Keratinocyte (primary cell): Measurements from ENCODE around the gene CPOX. TPM values are rescaled to one million over a fixed set of nuclear protein-coding genes. Genes with fewer than 3 reads are reported as not detected.

Experiments used
- DNase-seq: peaks from one replicate; pipeline ENCODE4 v3.0.0-alpha.2; 2011; ENCODE audit warnings: low read depth, missing footprints, low spot score
- FAIRE-seq: peaks from 2 replicates; lab custom pipeline; 2011; peaks lifted over from hg19 to GRCh38; lab: Jason Lieb, UNC
- H2AFZ ChIP-seq: 2 replicates; pipeline ENCODE4 v1.6.0; 2012; ENCODE audit warnings: low read length, control low read depth, inconsistent platforms; ENCODE audit not compliant: control insufficient read depth
- H3K27ac ChIP-seq: 2 replicates; pipeline ENCODE4 v1.5.1; 2011; ENCODE audit warnings: low read length; ENCODE audit not compliant: control insufficient read depth, insufficient read depth
- H3K27me3 ChIP-seq: 3 replicates; pipeline ENCODE4 v1.6.0; 2011; ENCODE audit warnings: low read length; ENCODE audit not compliant: control insufficient read depth, insufficient read depth; ENCODE audit errors: extremely low read depth
- H3K36me3 ChIP-seq, 2 experiments: 2 replicates in 1 of 2; 3 replicates in 1 of 2; pipeline ENCODE4 v1.5.1; 2011; ENCODE audit warnings: low read length in 2 of 2, mild to moderate bottlenecking in 1 of 2; ENCODE audit not compliant: control insufficient read depth in 2 of 2, insufficient read depth in 2 of 2; ENCODE audit errors: extremely low read depth in 1 of 2
- H3K4me1 ChIP-seq: 3 replicates; pipeline ENCODE4 v1.5.1; 2011; ENCODE audit warnings: low read length; ENCODE audit not compliant: control insufficient read depth, insufficient read depth; ENCODE audit errors: extremely low read depth
- H3K4me2 ChIP-seq: 3 replicates; pipeline ENCODE4 v1.6.0; 2011; ENCODE audit warnings: low read depth, low read length; ENCODE audit not compliant: control insufficient read depth, insufficient read depth; ENCODE audit errors: extremely low read depth
- H3K4me3 ChIP-seq, 3 experiments: fragments of 200-600 bp in 1 of 3; sonication (generic) in 1 of 3; 2 replicates in 2 of 3; 3 replicates in 1 of 3; pipeline ENCODE4 v1.5.1; 2011 to 2016; ENCODE audit warnings: low read length in 3 of 3, mild to moderate bottlenecking in 3 of 3, control low read depth in 2 of 3, inconsistent platforms in 1 of 3, low read depth in 1 of 3, mixed read lengths in 1 of 3, mixed run types in 1 of 3, moderate library complexity in 1 of 3; ENCODE audit not compliant: control insufficient read depth in 2 of 3, insufficient read depth in 2 of 3; ENCODE audit errors: extremely low read depth in 1 of 3
- H3K79me2 ChIP-seq: 2 replicates; pipeline ENCODE4 v1.6.0; 2012; ENCODE audit warnings: low read length; ENCODE audit not compliant: control insufficient read depth, insufficient read depth
- H3K9ac ChIP-seq: 3 replicates; pipeline ENCODE4 v1.6.0; 2011; ENCODE audit warnings: low read length; ENCODE audit not compliant: control insufficient read depth, insufficient read depth; ENCODE audit errors: extremely low read depth
- H3K9me1 ChIP-seq: 3 replicates; pipeline ENCODE4 v1.6.0; 2011; ENCODE audit warnings: low read length; ENCODE audit not compliant: control insufficient read depth, insufficient read depth; ENCODE audit errors: extremely low read depth
- H3K9me3 ChIP-seq: 2 replicates; pipeline ENCODE4 v1.5.1; 2012; ENCODE audit warnings: low read depth, low read length; ENCODE audit not compliant: control insufficient read depth
- H4K20me1 ChIP-seq: 3 replicates; pipeline ENCODE4 v1.6.0; 2011; ENCODE audit warnings: low read length; ENCODE audit not compliant: control insufficient read depth, insufficient read depth; ENCODE audit errors: extremely low read depth
- EZH2 ChIP-seq: IDR thresholded peaks from one replicate; pipeline ENCODE4 v1.6.1; 2012; ENCODE audit warnings: inconsistent platforms, mild to moderate bottlenecking, low read length, moderate library complexity
- dilution Hi-C: fragments of 300-500 bp; cut with MboI; formaldehyde crosslinking; loops from one replicate; pipeline ENCODE4 v1.7.0; 2020; ENCODE audit warnings: low sequenced_read_pairs; ENCODE audit not compliant: extremely low pct_ligation_motif_present
- polyA plus RNA-seq, 5 experiments: library from polyadenylated mRNA; depleted of rRNA in 3 of 5; stranded (reverse) in 3 of 5; stranded (forward) in 1 of 5; unstranded in 1 of 5; fragments of >200 nt; gene quantifications; 1 replicate in 1 of 5; 2 replicates in 3 of 5; 3 replicates in 1 of 5; pipeline versions ENCODE4 v1.2.1 to v1.2.3, GENCODE V29; 2011 to 2012; ENCODE audit warnings: missing spikeins in 2 of 5, low read depth in 1 of 5, low replicate concordance in 1 of 5
- TF ChIP-seq, protein P1 (sequence below), 3 experiments: IDR thresholded peaks in 1 of 3; conservative IDR thresholded peaks in 1 of 3; optimal IDR thresholded peaks in 1 of 3; 2 replicates in 2 of 3; 3 replicates in 1 of 3; pipeline versions ENCODE3 to v1.5.1; 2011; ENCODE audit warnings: low read length in 3 of 3, mild to moderate bottlenecking in 3 of 3, moderate library complexity in 2 of 3, control low read depth in 1 of 3, inconsistent platforms in 1 of 3; ENCODE audit not compliant: insufficient read depth in 2 of 3; ENCODE audit errors: extremely low read depth in 1 of 3

Gene CPOX
- polyA plus RNA-seq, 1 donor (not counting 4 experiments of a cell fraction or from before 2014, with no cell fraction given) = 29.4 TPM

DNA sequence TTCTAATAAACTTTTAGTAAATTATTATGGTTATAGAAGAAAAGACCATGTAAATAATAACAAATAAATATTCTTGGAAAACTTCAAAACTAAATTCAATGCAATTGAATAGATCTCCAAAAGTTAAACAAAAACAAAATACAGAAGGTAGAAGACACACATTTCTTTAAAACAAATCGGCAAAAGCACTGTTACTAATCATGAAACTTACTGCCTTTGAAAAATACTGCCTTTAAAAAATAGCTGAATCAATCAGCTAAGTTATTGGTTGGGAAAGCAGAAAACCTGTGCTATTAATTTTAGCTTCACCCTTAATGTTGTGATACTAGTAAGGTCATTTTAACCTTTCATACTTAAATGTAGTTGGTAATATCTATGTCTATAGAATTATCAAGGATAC is 58.7 kb downstream of the CPOX start:
- Histone ChIP-seq H3K4me2 (no peak overlapping the region), H3K9ac (no peak overlapping the region), H3K27me3 (no peaks in the 10 kb centered on the region), H3K4me3 (no peak overlapping the region), H3K79me2 (no peaks in the 10 kb centered on the region), H3K27ac (no peak overlapping the region), H3K36me3 (no peaks in the 10 kb centered on the region), H3K9me3 (no peaks in the 10 kb centered on the region), H2AFZ (no peak overlapping the region), H4K20me1 (no peaks in the 10 kb centered on the region), H3K4me1 (peaks cover 2% of the 10 kb centered on the region), H3K9me1 (no peaks in the 10 kb centered on the region)
- dilution Hi-C loops = no loop called here
- DNase-seq = no peak
- no peak for FAIRE-seq
- TF ChIP-seq, protein P1, sequence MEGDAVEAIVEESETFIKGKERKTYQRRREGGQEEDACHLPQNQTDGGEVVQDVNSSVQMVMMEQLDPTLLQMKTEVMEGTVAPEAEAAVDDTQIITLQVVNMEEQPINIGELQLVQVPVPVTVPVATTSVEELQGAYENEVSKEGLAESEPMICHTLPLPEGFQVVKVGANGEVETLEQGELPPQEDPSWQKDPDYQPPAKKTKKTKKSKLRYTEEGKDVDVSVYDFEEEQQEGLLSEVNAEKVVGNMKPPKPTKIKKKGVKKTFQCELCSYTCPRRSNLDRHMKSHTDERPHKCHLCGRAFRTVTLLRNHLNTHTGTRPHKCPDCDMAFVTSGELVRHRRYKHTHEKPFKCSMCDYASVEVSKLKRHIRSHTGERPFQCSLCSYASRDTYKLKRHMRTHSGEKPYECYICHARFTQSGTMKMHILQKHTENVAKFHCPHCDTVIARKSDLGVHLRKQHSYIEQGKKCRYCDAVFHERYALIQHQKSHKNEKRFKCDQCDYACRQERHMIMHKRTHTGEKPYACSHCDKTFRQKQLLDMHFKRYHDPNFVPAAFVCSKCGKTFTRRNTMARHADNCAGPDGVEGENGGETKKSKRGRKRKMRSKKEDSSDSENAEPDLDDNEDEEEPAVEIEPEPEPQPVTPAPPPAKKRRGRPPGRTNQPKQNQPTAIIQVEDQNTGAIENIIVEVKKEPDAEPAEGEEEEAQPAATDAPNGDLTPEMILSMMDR (optimal IDR thresholded peaks at IDR 0.05 in 1 of 3, IDR thresholded peaks at IDR 0.05 in 1 of 3, conservative IDR thresholded peaks at IDR 0.05 in 1 of 3; ENCODE audit: extremely low read depth in 1 of 3, insufficient read depth in 2 of 3, low read length in 3 of 3) = no peak
- TF ChIP-seq EZH2 = no peak

DNA sequence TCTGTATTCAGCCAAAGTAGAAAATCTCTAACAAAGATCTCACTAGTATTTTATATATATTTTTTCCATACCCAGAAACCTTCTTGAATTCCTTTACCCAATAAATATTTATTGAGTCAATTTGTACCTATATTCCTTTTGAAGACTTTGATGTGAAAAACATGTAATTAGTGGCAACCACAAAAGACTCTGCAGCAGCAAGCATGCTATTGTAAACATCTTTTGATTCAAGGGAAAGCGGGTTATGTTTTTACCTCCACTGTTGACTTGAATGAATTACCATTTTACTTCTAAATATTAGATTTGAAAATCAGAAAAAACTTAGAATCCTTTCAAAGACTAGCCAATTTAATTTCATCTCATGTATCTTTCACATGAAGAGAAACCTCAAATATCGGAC is 59.2 kb downstream of the CPOX start:
- no peak for FAIRE-seq
- Histone ChIP-seq H3K79me2 (no peaks in the 10 kb centered on the region), H3K27ac (no peak overlapping the region), H3K9ac (no peak overlapping the region), H3K9me3 (no peaks in the 10 kb centered on the region), H3K27me3 (no peaks in the 10 kb centered on the region), H3K9me1 (no peaks in the 10 kb centered on the region), H2AFZ (no peak overlapping the region), H3K4me2 (no peak overlapping the region), H3K36me3 (no peaks in the 10 kb centered on the region), H3K4me1 (peaks cover 2% of the 10 kb centered on the region), H3K4me3 (no peak overlapping the region), H4K20me1 (no peaks in the 10 kb centered on the region)
- no peak for DNase-seq
- TF ChIP-seq EZH2 = no peak
- TF ChIP-seq, protein P1 (optimal IDR thresholded peaks at IDR 0.05 in 1 of 3, IDR thresholded peaks at IDR 0.05 in 1 of 3, conservative IDR thresholded peaks at IDR 0.05 in 1 of 3; ENCODE audit: extremely low read depth in 1 of 3, insufficient read depth in 2 of 3, low read length in 3 of 3) = no peak
- dilution Hi-C loops = no loop called here
